Hepatocyte (in vitro differentiated cells): Measurements from ENCODE around the gene HIPK3. TPM values are rescaled to one million over a fixed set of nuclear protein-coding genes. Genes with fewer than 3 reads are reported as not detected.
"Not testable (repeated sequence)": the region's sequence is repeated elsewhere in the genome, so short reads cannot be mapped to it uniquely, and the experiment has no call there.

Experiments used
- DNase-seq: peaks from one replicate; pipeline ENCODE4 v3.0.0-alpha.2; 2016; ENCODE audit warnings: low spot score
- H2AFZ ChIP-seq: fragments of 200-600 bp; sonication (generic); 2 replicates; pipeline ENCODE4 v1.6.0; 2016; ENCODE audit warnings: antibody characterized with exemption, mild to moderate bottlenecking
- H3K27ac ChIP-seq: fragments of 200-600 bp; sonication (generic); 2 replicates; pipeline ENCODE4 v1.5.1; 2016; ENCODE audit warnings: mild to moderate bottlenecking
- H3K27me3 ChIP-seq: fragments of 200-600 bp; sonication (generic); 2 replicates; pipeline ENCODE4 v1.6.1; 2016
- H3K36me3 ChIP-seq: fragments of 200-600 bp; sonication (generic); replicated peaks from 2 replicates; pipeline ENCODE4 v1.5.1; 2016; ENCODE audit warnings: low read depth; ENCODE audit not compliant: insufficient read depth
- H3K4me1 ChIP-seq: fragments of 200-600 bp; sonication (generic); 2 replicates; pipeline ENCODE4 v1.5.1; 2016; ENCODE audit warnings: mild to moderate bottlenecking, moderate library complexity; ENCODE audit not compliant: insufficient read depth
- H3K4me2 ChIP-seq: fragments of 200-600 bp; sonication (generic); 2 replicates; pipeline ENCODE4 v1.6.0; 2016
- H3K4me3 ChIP-seq: fragments of 200-600 bp; sonication (generic); 2 replicates; pipeline ENCODE4 v1.5.1; 2016; ENCODE audit warnings: mild to moderate bottlenecking
- H3K79me2 ChIP-seq: fragments of 200-600 bp; sonication (generic); 2 replicates; pipeline ENCODE4 v1.6.0; 2017; ENCODE audit warnings: mild to moderate bottlenecking
- H3K9me2 ChIP-seq: fragments of 200-600 bp; sonication (generic); replicated peaks from 2 replicates; pipeline ENCODE4 v1.6.0; 2017; ENCODE audit warnings: mild to moderate bottlenecking; ENCODE audit not compliant: insufficient read depth
- H3K9me3 ChIP-seq: fragments of 200-600 bp; sonication (generic); 2 replicates; pipeline ENCODE4 v1.5.1; 2016; ENCODE audit warnings: low read depth, mild to moderate bottlenecking
- H4K20me1 ChIP-seq: fragments of 200-600 bp; sonication (generic); 2 replicates; pipeline ENCODE4 v1.6.0; 2016; ENCODE audit warnings: mild to moderate bottlenecking; ENCODE audit not compliant: insufficient read depth, poor library complexity, severe bottlenecking
- EZH2 ChIP-seq: fragments of 200-600 bp; sonication (generic); IDR thresholded peaks from 2 replicates; pipeline ENCODE4 v1.6.1; 2016; ENCODE audit warnings: antibody characterized with exemption, mild to moderate bottlenecking, borderline replicate concordance
- EZH2phosphoT487 ChIP-seq: fragments of 200-600 bp; sonication (generic); IDR thresholded peaks from one replicate; pipeline ENCODE4 v1.6.1; 2018; ENCODE audit warnings: antibody characterized with exemption, mild to moderate bottlenecking, low read depth, moderate library complexity; ENCODE audit not compliant: unreplicated experiment, severe bottlenecking
- WGBS: methylation state at CpG from one replicate; pipeline ENCODE4 v1.1.6; 2016; ENCODE audit warnings: low lambda C conversion rate; ENCODE audit errors: missing lambda C conversion rate; 5-methylcytosine and 5-hydroxymethylcytosine counted together
- polyA plus RNA-seq: library from polyadenylated mRNA; unstranded; fragments of >200 nt; fragmentation: Nextera tagmentation; extraction: Ambion mirVana; gene quantifications from 2 replicates; pipeline ENCODE4 v1.2.1, GENCODE V29; 2016
- total RNA-seq: library from RNA; depleted of rRNA; stranded (reverse); fragments of >200 nt; gene quantifications from 2 replicates; pipeline ENCODE4 v1.2.3, GENCODE V29; 2014
- TF ChIP-seq, protein P1 (sequence below): fragments of 200-600 bp; sonication (generic); IDR thresholded peaks from 2 replicates; pipeline ENCODE4 v1.5.1; 2016; ENCODE audit warnings: antibody characterized with exemption, mild to moderate bottlenecking; ENCODE audit not compliant: poor library complexity

HIPK3 gene
- total and polyA plus RNA-seq, 2 experiments from 2014 or later, result 25.0 to 123 TPM

DNA sequence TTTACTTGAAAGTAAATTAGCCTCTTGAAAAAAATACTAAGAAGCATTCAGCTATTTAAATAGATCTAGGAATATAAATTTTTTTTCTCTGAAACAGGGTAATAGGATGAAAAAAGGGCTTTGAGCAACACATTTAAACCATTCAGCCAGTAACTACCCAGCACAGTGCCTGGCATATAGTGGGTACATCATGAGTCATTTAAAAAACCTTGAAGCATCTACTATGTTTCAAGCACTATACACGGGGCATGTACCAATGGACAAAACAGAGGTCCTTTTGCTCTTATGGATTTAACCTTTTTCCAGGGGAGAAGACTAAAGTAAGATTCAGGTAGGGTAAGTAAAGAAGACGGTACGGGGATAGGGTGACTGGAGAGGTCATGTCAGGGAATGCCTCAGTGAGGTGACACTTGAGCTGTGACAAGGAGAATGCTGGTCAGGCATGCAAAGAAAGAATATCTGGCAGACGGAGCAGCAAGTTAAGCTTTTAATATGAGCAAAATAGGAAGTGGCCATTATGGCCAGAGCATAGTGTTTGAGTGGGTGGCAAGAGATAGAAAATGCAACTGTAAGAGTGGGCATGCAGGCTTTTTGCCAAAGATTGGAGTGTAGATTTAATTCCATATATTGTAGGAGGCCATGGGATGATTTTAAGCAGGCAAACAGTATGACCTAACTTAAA, 101.1 kb downstream of the HIPK3 start:
- no peak overlapping the region for H3K27ac ChIP-seq
- WGBS, result 87% methylated on average over 4 of the region's 4 CpGs
- TF ChIP-seq EZH2phosphoT487 (no peak), EZH2 (no peak)

DNA sequence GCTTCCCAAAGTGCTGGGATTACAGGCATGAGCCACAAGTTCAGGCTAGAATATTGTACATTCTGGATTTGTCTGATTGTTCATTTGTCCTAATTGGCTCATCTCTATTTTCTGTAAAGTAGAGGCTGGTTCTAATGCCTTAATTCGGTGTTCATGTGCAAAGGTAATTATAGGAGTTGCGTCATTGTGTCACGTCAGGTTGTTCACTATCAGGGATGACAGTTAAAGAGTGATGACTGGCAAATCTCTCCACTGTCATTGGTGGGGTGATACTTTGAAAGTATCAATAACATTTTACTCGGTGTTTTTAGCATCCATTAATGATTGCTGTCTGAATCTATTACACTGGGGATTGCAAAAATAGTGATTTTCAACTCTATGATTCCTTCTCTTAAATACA, 103.5 kb downstream of the HIPK3 start:
- no peak for DNase-seq
- Histone ChIP-seq H4K20me1 (no peaks in the 10 kb centered on the region), H3K27me3 (no peaks in the 10 kb centered on the region), H3K79me2 (no peaks in the 10 kb centered on the region), H3K36me3 (no peaks in the 10 kb centered on the region), H3K4me2 (no peak overlapping the region), H3K4me3 (no peak overlapping the region), H3K27ac (no peak overlapping the region), H2AFZ (no peak overlapping the region), H3K9me2 (no peaks in the 10 kb centered on the region), H3K9me3 (no peaks in the 10 kb centered on the region), H3K4me1 (no peaks in the 10 kb centered on the region)
- 80% methylated on average over 4 of the region's 4 CpGs for WGBS
- TF ChIP-seq, protein P1, sequence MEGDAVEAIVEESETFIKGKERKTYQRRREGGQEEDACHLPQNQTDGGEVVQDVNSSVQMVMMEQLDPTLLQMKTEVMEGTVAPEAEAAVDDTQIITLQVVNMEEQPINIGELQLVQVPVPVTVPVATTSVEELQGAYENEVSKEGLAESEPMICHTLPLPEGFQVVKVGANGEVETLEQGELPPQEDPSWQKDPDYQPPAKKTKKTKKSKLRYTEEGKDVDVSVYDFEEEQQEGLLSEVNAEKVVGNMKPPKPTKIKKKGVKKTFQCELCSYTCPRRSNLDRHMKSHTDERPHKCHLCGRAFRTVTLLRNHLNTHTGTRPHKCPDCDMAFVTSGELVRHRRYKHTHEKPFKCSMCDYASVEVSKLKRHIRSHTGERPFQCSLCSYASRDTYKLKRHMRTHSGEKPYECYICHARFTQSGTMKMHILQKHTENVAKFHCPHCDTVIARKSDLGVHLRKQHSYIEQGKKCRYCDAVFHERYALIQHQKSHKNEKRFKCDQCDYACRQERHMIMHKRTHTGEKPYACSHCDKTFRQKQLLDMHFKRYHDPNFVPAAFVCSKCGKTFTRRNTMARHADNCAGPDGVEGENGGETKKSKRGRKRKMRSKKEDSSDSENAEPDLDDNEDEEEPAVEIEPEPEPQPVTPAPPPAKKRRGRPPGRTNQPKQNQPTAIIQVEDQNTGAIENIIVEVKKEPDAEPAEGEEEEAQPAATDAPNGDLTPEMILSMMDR, result no peak
- TF ChIP-seq EZH2phosphoT487 (no peak), EZH2 (no peak)

More for the DNA sequence above, 101.1 kb downstream of the HIPK3 start:
- Histone ChIP-seq H3K36me3 (no peaks in the 10 kb centered on the region), H3K9me3 (no peaks in the 10 kb centered on the region), H3K4me1 (no peaks in the 10 kb centered on the region), H3K9me2 (no peaks in the 10 kb centered on the region), H3K79me2 (no peaks in the 10 kb centered on the region), H3K4me2 (no peak overlapping the region), H3K27me3 (no peaks in the 10 kb centered on the region), H4K20me1 (no peaks in the 10 kb centered on the region), H2AFZ (no peak overlapping the region), H3K4me3 (no peak overlapping the region)
- DNase-seq, result no peak

DNA sequence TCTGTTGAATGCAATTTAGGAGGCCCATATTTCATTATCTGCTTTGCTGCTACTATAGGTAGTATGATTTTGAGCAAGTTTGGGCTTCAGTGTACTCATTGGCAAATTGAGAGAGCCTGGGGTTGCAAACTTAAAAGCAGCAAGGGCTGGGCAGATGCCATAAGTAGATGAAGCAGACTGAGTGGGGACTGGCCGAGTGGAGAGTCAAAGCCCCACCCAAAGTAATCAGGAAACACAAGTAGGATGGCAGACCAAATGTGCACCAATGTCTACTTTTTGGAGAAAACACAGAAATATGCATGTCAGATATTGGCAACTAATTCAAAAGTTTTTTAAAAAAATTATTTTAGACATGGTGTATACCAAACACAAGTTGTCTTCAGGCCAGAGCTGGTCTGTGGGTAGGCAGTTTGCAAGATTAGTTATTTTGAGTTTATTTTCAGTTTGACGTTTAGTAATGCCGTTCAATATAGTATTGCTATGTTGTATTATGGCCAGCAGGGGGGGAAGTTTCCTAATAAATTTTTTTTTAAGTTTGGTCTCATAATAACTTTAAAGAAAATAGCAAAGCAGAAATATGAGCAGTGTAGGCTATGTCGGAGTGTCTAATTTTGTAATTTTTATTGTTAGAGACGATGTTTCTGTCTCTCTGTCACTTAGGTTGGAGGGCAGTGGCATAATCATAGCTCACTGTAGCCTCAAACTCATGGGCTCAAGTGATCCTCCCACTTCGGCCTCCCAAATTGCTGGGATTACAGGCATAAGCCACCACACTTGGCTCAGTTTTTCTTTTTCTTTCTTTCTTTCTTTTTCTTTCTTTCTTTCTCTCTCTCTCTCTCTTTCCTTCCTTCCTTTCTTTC, 105.1 kb downstream of the HIPK3 start:
- TF ChIP-seq EZH2 (no peak), EZH2phosphoT487 (no peak)
- TF ChIP-seq, protein P1, result peak; percentile 70
- Histone ChIP-seq H3K9me3 (no peaks in the 10 kb centered on the region), H3K9me2 (no peaks in the 10 kb centered on the region), H4K20me1 (no peaks in the 10 kb centered on the region), H3K4me3 (no peak overlapping the region), H2AFZ (no peak overlapping the region), H3K27me3 (no peaks in the 10 kb centered on the region), H3K27ac (no peak overlapping the region), H3K4me1 (no peaks in the 10 kb centered on the region), H3K79me2 (no peaks in the 10 kb centered on the region), H3K36me3 (no peaks in the 10 kb centered on the region), H3K4me2 (no peak overlapping the region)
- 27% methylated on average over 6 of the region's 6 CpGs for WGBS
- peak; percentile 74 for DNase-seq

DNA sequence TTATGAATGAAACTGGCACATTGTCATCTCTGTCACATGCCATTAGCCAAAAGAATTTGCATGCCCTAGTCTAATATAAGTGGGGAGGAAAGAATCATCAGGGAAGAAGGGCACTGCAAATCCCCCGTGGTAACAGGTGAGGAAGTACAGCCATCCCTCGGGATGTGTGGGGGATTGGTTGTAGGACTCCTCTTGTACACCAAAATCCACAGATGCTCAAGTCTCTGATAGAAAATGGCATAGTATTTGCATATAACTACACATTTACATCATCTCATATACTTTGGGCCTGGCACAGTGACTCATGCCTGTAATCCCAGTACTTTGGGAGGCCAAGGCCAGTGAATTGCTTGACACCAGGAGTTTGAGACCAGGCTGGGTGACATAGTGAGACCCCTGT, 109.7 kb downstream of the HIPK3 start:
- H3K27ac ChIP-seq, result no peak overlapping the region
- 89% methylated on average over 2 of the region's 2 CpGs for WGBS
- no peak overlapping the region for H3K4me3 ChIP-seq
- no peaks in the 10 kb centered on the region for H3K4me1 ChIP-seq
- no peak overlapping the region for H2AFZ ChIP-seq
- DNase-seq, result no peak
- no peak for TF ChIP-seq EZH2
- no peak for TF ChIP-seq EZH2phosphoT487
- TF ChIP-seq, protein P1, result no peak
- H3K27me3 ChIP-seq, result no peaks in the 10 kb centered on the region
- no peak overlapping the region for H3K4me2 ChIP-seq
- H3K9me2 ChIP-seq, result no peaks in the 10 kb centered on the region
- H3K36me3 ChIP-seq, result no peaks in the 10 kb centered on the region
- H3K79me2 ChIP-seq, result no peaks in the 10 kb centered on the region
- no peaks in the 10 kb centered on the region for H4K20me1 ChIP-seq
- H3K9me3 ChIP-seq, result no peaks in the 10 kb centered on the region

DNA sequence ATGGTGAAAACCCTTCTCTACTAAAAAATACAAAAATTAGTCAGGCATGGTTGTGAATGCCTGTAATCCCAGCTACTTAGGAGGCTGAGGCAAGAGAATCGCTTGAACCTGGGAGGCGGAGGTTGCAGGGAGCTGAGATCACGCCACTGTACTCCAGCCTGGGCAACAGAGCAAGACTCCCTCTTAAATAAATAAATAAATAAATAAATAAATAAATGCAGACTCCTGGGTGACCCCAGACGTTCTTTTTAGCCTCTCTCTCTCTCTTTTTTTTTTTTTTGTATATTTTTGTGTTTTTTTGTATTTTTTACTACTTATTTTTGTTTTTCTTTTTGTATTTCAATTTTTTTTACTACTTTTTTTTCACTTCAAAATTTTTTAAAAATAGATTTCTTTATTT, 111.3 kb downstream of the HIPK3 start:
- not testable (repeated sequence) for H3K27ac ChIP-seq, H3K4me1 ChIP-seq, H2AFZ ChIP-seq, H3K27me3 ChIP-seq, H3K4me3 ChIP-seq, DNase-seq, H4K20me1 ChIP-seq, H3K36me3 ChIP-seq, H3K79me2 ChIP-seq, H3K9me2 ChIP-seq, H3K4me2 ChIP-seq, H3K9me3 ChIP-seq
- 82% methylated on average over 4 of the region's 4 CpGs for WGBS
